ENCODE results near the gene RHBDF1.

The RHBDF1 gene

GRCh38 chr16:92431-93339 is 20.3 kb upstream of the RHBDF1 start:
- no peak for DNase-seq

GRCh38 chr16:91484-91883 is 19.1 kb upstream of the RHBDF1 start:
- DNase-seq = no peak

GRCh38 chr16:89391-90302 is 17.2 kb upstream of the RHBDF1 start:
- DNase-seq = no peak

- no peak for DNase-seq
These were observed 16.2 kb upstream of the RHBDF1 start for GRCh38 chr16:88613-89012.

- no peak for DNase-seq
These were observed 14.1 kb upstream of the RHBDF1 start for GRCh38 chr16:86483-86952.

- DNase-seq = no peak
These were observed 13.4 kb upstream of the RHBDF1 start for GRCh38 chr16:85865-86264.

- no peak for DNase-seq
These were observed 13.0 kb upstream of the RHBDF1 start for GRCh38 chr16:85407-85782.

GRCh38 chr16:84718-85406 is 12.4 kb upstream of the RHBDF1 start:
- peak; percentile 78 for DNase-seq

- DNase-seq = peak; percentile 50
These were observed 11.6 kb upstream of the RHBDF1 start for GRCh38 chr16:83781-84615.

- no peak for DNase-seq
These were observed 10.7 kb upstream of the RHBDF1 start for GRCh38 chr16:83060-83603.

GRCh38 chr16:79151-80054 is 7.0 kb upstream of the RHBDF1 start:
- no peak for DNase-seq

- peak; percentile 37 for DNase-seq
These were observed 6.2 kb upstream of the RHBDF1 start for GRCh38 chr16:78444-79150.

GRCh38 chr16:77807-78443 is 5.5 kb upstream of the RHBDF1 start, which contains the start of gene MPG:
MPG (plus strand) TSS chr16:78225; CDS start chr16:78310, 85 bp downstream.
- DNase-seq = peak; percentile 88

GRCh38 chr16:77273-77806 is 4.9 kb upstream of the RHBDF1 start:
- DNase-seq = peak; percentile 53

GRCh38 chr16:76535-77272 is 4.3 kb upstream of the RHBDF1 start:
- no peak for DNase-seq

GRCh38 chr16:75580-76501 is 3.4 kb upstream of the RHBDF1 start:
- no peak for DNase-seq

- DNase-seq = no peak
These were observed 2.4 kb upstream of the RHBDF1 start for GRCh38 chr16:74747-75334.

Measured in stimulated activated CD8-positive, alpha-beta memory T cell treated with anti-CD3 and anti-CD28 coated beads, Interleukin-4, amount 100 ng/mL, for 48 hours (primary cell).